GM21576 (cell line): Measurements from ENCODE around the gene ODF2.
"Not testable (repeated sequence)": the region's sequence is repeated elsewhere in the genome, so short reads cannot be mapped to it uniquely, and the experiment has no call there.

Source experiments
- ATAC-seq: cut with Tn5 transposase; IDR thresholded peaks from one replicate; pipeline ENCODE4 v1.9.1; 2021; ENCODE audit warnings: mild to moderate bottlenecking, moderate library complexity; ENCODE audit not compliant: unreplicated experiment

ODF2 gene

DNA sequence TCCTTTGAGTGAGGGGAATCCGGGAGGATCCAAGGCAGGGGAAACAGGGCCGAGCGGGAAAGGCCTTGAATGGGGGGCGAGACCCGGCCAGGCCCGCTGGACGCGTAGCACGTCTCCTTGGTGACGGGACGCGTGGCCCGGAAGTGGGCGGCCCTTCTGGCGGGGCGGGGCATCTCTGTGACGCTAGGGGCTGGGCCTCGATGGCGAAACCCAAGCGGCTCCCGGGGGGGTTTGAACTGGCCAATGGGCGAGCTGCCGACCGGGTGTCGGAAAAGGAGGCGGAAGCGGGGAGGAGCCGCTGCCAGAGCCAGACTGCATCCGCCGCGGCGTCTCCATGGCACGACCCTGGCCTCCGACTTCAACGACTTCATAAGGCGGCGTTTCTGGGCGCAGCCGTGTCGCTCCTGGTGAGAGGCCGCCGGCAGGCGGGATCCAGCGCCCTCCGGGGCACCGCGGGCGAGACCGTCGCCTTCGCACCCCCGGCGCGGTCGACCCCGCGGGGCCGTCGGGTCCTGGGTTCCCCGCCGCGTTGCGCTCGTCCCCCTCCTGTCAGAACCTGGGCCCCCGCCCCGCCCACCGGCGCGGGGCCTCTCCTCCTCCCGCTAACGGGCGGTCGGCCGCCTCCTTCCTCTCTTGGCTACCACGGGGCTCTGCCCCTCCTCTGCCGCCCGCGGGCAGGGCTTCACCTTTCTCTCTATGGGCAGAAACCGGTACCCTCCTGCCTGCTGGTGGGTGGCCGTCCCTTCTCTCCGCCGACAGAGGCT lies at the start of gene ODF2:
ODF2 (plus strand) TSS at position 158 of the 764 bp plus-strand sequence; CDS start at position 244, 86 bp downstream.
- ATAC-seq: peak; percentile 89

DNA sequence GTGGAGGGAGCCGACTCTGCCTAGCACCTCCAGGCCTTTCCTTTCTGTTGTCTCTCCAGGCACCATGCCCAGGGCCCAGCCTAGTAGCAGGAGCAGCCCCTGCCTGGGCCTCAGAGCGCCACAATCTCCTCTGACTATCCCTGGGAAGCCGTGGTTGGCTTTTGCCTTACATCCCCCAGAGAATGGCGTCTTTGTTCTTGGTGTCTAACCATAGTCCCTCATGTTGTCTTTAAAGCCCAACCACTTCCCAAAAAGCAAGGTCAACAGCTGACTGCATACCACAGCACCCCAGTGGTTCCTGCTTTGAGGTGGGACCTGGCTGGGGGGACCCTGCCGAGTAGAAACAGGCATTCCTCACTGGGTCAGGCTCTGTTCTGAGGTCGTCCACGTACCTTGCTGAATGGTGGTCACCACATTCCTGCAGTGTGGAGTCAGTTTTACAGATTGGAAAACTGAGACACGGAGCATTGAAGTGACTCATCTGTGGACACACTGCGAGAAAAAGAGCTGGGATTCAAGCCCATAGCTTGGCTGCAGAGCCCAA lies 48.9 kb upstream of the ODF2 start:
- no peak for ATAC-seq

- no peak for ATAC-seq
Observed at GRCh38 chr9:128408963-128409431, 46.8 kb upstream of the ODF2 start.

GRCh38 chr9:128409450-128409849 lies 46.4 kb upstream of the ODF2 start:
- ATAC-seq: no peak

DNA sequence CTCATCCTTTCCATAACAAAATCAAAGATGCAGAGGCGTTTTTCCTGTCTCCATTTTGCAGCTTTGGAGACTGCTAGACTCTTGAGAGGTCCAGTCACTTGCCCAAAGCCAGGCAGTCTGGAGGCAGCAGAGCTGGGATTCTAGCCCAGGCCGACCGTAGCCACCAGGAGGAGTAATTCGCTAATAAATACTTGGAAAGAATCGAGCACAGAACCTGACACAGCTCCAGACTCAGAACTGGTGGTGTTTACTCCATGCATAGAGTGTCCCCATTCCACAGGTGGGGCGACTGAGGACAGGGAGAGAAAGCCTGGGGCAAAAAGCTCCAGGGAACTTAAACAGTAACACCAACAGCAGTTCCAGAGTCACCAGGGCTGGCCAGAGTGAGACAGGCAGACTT lies 45.8 kb upstream of the ODF2 start:
- ATAC-seq: no peak

GRCh38 chr9:128411364-128412119 lies 44.3 kb upstream of the ODF2 start:
- no peak for ATAC-seq

GRCh38 chr9:128412120-128412790 lies 43.6 kb upstream of the ODF2 start:
- ATAC-seq: no peak

- not testable (repeated sequence) for ATAC-seq
Observed at GRCh38 chr9:128413728-128414127, 42.1 kb upstream of the ODF2 start.

DNA sequence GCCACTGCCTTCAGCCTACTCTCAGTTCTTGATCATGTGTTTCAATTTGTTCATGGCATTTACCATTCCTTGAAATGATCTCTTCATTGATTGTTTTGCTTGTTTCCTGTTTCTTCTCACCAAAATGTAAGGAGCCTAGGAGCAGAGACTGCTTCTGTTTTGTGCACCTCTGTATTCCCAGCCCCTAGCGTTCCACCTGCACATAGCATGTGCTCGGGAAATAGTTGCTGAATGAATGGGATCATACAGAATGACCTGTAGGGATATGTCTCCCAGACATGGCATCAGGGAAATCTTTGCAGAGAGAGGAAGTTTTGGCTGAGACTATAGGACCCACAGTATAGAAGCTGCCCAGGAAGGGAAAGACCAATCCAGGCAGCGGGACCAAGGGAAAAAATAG lies 41.3 kb upstream of the ODF2 start:
- ATAC-seq: no peak

DNA sequence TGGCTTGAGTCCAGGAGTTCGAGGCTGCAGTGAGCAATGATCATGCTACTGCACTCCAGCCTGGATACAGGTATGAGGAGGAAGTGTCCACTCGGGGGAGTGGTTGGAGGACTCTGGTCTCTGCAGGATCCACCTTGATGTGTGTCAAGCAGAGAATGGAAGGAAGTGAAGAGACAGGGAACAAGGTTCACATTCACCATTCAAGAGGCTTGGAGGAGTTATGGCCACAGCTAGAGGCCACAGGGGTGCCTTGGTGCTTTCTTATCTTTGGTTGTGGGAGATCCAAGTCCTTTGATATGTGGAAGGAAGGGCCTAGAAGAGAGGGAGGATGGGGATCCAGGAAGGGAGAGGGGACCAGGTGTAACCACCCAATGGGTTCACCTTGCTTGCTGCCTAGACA lies 40.5 kb upstream of the ODF2 start:
- ATAC-seq: no peak

GRCh38 chr9:128416014-128416413 lies 39.8 kb upstream of the ODF2 start:
- no peak for ATAC-seq

DNA sequence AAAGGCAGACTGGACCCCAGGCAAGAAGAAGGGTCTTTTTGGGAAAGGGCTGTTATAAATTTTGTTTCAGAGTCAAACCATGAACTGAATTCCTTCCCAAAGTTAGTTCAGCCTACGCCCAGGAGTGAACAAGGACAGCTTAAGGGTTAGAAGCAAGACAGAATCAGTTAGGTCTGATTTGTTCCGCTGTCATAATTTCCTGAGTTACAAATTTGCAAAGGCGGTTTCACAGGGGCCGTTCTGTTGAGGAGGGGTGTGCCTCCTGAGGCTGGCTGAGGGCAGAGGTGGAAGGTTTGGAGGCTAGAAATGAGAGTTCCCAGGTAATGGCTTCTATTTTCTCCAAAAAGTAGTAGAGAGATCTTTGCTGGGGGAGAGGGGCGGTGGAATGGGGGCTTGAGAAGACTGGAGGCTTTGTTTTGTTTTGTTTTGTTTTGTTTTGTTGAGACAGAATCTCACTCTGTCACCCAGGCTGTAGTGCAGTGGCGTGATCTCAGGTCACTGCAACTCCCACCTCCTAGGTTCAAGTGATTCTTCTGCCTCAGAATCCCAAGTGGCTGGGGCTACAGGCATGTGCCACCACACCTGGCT lies 39.3 kb upstream of the ODF2 start:
- ATAC-seq: no peak

DNA sequence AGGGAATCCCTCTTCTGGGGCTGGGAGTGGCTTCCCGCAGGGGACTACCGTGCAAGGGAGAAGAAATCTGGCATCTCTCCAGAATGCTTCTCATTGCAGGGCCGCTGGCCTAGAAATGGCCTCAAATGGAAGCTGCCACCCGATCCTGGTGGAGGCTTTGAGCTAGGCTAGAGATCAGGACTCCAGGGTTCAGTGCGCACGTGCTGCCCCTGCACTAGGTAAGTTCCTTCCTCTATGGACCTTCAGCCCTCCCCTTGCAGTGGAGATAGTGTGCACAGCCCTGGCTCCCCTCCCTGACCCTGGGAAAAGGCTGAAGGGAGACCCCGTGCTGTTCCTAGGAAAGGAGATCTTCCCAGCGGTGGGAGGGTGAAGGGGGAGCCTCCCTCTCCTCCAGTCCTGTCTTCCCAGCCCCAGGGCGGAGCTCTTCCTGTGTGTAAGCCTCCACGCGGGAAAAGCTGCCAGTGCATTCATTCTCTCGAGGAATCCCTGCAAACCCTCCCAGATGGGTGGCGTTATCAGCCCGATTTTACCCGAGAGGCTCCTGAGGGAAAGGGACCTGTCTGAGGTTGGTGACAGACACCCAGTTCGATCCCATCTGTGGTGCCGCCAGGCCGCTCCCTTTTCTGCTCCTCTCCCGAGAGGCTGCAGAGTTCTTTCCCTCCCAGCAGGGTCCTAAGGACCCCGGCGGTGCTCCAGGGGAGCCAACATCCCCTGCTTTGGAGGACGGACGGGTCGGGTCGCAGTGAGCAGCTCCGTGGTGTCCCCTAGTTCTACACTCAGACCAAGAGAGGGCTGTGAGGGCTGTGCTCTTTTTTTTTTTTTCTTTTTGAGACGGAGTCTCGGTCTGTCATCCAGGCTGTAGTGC lies 36.5 kb upstream of the ODF2 start:
- ATAC-seq: no peak

DNA sequence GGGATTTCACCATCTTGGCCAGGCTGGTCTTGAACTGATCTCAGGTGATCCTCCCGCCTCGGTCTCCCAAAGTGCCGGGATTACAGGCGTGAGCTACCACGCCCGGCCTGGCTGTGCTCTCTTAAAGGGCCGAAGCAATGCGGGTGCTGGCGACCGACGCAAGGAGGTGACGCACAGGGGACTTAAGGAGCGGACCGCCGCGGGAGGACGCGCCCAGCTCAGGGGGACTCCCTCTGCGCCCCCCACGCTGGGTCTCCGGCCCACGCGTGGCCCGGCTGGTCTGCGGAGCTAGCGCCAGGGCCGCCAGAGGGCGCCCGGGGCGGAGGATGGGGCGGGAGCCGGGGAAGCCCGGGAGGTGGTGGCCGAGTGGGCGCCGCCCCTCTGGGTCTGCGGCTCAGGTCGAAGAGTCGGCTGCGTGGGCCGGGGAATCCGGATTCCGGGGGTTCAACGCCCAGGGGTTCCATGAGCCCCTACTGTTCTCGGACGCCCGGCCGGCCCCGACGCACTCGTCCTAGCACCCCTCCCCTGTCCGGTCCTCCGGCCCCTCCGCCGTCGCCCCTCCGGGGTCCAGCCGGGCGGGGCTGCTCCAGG lies 35.7 kb upstream of the ODF2 start:
- peak; percentile 59 for ATAC-seq

- peak; percentile 63 for ATAC-seq
Observed at GRCh38 chr9:128420651-128421481, 34.9 kb upstream of the ODF2 start, which contains the start of gene CERCAM. Gene CERCAM, plus strand, starts transcription at chr9:128420857. Its CDS starts 21 bp downstream, at chr9:128420878.

DNA sequence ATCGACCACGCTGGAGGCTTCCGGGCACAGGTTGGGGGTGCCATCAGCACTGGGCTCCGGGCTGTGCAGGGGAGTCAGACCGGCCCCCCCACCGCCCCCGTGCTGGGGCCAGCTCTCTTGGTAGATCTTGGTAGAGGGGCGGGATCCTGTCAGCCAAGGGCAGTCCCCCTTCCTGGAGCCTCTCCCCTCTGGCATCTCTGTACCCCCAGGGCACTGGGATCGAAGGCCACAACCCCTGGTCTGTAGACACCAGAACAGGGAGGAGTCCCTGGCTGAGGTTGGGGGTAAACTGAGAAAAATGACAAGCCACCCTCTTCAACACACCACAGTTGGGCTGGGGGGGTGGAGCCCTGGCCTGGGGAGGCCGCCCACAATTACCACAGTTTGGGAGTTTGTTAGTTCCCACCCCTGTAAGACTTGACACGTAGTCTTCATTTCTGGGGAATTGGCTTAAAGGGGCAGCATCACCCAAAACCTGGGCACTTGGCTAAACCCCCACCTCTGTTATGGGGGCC lies 34.3 kb upstream of the ODF2 start:
- no peak for ATAC-seq

DNA sequence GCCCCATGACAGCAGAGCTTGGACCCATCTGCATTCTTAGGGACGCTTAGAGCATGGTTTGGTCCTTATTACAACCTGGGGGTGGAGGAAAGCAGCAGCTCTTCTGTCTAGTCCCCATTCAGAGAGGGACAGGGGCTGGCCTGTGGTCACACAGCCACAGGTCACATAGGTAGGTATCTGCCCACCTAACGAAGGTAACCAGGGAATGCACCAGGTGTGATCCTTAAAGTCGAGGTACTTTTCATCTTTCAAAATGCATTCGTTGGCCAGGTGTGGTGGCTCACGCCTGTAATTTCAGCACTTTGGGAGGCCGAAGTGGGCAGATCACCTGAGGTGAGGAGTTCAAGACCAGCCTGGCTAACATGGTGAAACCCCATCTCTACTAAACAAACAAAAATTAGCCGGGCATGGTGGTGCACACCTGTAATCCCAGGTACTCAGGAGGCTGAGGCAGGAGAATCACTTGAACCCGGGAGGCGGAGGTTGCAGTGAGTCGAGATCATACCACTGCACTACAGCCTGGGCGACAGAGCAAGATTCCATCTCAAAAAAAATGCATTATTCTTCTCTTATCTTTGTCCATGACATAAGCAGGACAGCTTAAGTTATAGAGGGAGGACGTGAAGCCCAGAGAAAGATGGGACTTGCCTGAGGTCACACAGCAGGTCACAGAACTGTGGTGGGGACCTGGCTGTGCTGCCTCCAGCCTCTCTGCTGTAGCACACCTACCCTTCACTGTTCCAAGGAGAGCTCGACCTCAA lies 33.6 kb upstream of the ODF2 start:
- ATAC-seq: not testable (repeated sequence)

DNA sequence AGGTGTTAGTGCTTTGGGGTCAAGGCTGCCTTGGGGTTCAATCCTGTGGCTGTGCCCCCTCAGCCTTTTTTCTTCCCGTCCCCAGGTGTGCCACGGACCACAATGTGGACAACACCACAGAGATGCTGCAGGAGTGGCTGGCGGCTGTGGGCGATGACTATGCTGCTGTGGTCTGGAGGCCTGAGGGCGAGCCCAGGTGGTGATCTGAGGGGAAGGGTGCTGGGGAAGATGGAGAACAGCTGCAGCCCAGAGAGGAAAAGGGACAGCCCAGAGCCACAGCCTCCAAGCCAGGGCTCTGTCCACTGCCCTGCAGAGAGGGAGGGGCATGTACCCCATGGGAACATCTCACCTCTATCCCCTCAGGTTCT lies 33.0 kb upstream of the ODF2 start:
- no peak for ATAC-seq
